Activated CD4-positive, alpha-beta T cell treated with anti-CD3 and anti-CD28 coated beads, Interleukin-10, Interleukin-2, amounts not matched to agents 100 ng/mL and 50 ng/mL, durations not matched to agents 16 hours and 8 hours (primary cell): Measurements from ENCODE around the gene PEX5.
"Not testable (repeated sequence)": the region's sequence is repeated elsewhere in the genome, so short reads cannot be mapped to it uniquely, and the experiment has no call there.

Experiments
- DNase-seq: peaks from one replicate; pipeline ENCODE4 v3.0.0-alpha.2; 2020

The PEX5 gene

DNA sequence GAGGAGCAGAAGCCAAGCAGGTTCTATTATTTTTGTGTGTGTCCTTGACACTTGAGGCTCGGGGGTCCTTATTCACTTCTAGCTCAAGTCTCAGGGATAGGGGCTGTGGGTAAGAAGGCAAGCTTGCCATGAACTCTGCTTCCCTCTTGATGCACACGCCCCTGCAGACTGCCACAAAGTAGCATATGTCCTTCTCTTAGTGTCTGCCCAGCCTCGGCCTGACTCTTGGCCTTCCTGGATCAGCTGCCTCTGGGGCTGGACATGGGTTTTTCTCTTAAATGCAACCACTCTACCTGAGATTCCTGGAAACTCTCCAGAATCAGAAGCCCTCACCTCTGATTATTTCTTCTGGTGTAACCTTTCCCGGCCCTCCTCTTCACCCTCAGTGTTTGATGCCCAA lies 28.2 kb upstream of the PEX5 start:
- DNase-seq = no peak

DNA sequence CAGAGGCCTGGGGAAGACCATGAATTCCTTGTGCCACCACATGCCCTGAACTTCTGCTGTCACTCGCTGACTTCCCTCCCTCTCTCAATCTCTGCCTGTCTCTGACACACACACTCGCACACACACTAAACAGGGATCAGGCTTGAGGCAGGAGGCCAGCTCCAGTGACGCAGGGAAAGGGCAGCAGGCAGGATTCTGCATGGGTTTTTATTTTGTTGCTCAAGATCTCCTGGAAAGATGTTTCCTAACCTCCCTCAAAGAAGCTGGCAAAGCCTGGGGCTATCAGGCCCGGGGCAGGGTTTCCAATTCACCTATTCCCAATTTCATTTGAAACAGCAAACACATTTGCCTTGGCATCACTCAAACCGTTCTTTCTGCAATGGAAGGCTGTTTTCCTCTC lies 27.7 kb upstream of the PEX5 start:
- DNase-seq = no peak

DNA sequence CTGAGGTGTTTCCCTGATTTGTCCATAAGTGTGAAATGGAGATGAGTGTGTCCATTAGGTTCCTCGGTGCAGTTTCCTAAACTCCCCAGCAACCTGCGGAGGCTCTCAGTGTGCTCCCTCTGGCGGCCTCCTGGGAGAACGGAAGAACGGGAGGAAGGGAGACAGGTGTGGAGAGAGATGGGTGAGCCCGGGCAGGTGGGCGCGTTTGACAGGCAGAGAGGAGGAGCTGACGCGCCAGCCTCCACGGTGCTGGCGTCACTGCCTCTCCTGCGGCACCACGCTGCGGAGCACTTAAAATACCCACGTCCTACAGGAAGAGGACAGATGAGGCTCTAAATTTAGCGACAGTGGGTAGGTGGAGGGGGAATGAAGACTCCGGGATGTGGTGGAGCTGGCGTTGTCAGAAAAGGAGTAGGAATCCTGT lies 26.8 kb upstream of the PEX5 start:
- DNase-seq = peak; percentile 18

DNA sequence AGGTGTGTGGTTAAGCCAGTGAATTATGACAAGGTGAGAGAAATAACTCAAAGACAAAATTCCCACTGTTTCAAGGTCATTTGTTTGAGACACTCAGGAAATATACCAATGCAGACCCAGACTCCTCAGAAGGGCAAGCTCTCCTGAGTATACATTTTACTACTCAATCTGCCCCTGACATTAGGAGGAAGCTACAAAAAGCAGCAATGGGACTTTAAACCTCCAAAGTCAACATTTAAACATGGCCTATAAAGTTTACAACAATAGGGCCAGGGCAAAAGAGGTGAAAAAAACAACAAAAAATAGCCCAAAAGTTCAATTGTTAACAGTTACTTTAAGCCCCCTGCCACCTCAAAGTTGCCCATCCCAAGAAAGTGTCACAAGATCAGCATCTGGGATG lies 19.5 kb upstream of the PEX5 start:
- DNase-seq = no peak

DNA sequence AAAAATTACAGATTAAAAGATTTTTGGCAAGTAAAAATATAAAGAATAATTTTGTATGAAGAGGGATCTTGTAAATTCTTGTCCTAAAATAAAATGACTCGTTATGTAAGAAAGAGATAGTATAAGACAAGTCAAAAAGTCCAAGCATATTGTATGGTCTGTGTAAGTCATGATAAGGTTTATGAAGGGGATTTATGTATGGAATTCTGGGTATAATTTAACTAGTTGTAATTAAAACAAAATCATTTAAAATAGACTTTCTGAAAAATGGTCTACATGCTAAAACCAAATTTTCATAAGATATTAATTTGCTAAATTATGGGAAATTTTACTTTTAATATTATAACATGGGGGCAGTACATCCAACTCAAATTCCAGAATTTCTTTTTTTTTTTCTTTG lies 17.6 kb upstream of the PEX5 start:
- DNase-seq = no peak

DNA sequence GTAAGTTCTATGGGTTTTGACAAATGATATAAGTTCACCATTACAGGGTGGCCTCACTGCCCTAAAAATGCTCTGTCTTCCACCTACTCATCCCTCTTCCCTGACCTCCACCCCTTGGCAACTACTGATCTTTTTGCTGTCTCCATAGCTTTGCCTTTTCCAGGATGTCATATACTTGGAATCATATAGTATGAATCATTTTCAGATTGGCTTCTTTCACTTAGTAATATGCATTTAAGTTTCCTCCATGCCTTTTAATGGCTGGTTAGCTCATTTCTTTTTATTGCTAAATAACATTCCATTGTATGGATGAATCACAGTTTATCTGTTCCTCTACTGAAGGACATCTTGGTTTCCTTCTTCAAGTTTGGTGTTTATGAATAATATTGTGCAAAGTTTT lies 14.0 kb upstream of the PEX5 start:
- no peak for DNase-seq

DNA sequence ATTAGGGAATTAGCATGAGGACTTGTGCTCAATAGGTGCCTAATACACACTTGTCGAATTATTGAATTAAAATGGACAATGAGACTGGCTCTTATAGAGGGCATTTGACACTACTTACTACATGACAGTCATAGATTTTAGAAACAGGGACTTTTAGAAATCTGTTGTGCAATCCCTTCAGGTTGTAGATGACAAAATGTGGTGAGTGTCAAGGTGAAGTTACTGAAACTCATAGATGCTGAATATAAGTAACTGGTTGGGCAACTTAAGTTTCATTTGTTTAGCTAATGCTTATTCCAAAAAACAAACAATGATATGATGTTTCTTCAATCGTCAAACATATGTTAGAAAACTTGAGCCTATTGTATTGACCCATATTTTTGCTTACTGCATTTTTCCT lies 12.9 kb upstream of the PEX5 start:
- no peak for DNase-seq

DNA sequence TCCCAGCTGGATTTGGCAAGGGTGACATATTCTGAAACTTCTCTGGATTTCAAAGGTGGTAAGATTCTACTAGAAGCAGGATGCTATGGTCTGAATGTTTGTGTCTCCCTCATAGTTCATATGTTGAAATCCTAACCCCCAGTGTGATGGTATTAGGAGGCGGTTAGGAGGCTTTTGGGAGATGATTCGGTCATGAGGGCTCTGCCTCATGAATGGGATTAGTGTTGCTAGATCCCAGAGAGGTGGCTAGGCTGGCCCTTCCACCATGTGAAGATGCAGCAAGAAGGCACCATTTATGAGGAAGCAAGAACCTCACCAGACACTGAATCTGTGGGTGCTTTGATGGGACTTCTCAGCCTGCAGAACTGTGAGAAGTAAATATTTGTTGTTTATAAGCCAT lies 11.0 kb upstream of the PEX5 start:
- DNase-seq = no peak

DNA sequence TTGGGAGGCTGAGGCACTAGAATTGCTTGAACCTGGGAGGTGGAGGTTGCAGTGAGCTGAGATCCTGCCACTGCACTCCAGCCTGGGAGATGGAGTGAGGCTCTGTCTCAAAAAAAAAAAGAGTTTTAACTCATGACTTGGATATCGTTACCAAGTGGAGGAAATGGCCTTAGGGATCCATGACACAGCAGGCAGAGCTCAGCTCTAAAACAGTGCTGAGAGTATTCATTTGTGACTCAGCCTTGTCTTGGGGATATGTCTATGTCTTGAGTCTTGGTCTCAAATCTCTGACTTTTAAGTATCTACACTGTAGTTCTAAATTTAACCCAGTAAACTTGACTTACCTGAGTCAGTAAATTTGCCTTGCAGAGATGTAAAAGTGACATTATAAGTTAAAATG lies 8.8 kb upstream of the PEX5 start:
- DNase-seq = no peak

DNA sequence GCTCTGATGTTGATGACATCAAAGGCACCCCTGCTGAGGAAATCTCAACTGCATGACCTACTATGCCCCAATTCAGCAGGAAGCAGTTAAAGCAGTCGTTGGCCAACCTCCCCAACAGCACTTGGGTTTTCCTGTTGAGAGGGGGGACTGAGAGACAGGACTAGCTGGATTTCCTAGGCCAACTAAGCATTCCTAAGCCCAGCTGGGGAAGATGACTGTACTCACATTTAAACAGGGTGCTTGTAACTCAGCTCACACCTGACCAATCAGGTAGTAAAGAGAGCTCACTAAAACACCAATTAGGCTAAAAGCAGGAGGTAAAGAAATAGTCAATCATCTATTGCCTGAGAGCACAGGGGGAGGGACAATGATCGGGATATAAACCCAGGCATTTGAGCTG lies 3.4 kb upstream of the PEX5 start:
- DNase-seq = not testable (repeated sequence)

DNA sequence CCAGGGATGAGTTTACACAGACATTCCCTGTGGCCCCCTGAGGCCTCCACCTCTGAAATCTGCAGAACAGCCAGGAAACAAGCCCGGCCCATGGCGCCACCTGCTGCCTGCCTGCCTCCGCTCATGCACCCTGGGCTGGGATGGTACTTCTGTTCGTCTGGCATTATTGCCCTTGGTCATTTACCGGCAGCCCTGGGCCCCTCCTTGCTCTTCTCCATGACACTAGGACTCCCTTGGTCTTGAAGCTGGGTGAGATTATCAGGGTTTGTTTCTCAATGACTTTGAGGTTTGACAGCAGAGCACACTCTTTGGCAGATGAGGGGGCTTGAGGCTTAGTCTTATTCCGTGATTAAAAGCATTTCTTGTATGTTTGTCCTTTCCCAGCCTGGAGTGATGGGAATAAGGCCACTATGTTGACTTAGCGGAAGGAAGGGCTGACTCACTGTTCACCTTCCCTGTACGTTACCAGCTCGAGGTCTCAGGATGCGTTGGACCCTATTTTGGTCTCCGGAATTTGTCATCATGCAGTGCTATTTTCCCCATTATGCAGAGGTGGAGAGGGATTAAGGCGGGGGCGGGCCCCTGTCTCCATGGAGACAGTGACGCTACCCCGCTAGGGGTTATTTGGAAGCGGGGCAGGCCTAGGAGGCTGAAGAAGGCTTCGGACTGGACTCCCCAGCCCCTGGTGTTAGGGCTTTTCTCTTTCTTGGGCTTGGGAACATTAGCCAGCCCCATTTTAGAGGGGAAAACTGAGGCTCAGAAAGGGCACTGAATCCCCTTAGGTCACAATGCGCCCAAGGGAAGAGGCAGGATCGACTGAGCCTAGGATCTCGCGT lies 706 bp upstream of the PEX5 start:
- DNase-seq = peak; percentile 73

DNA sequence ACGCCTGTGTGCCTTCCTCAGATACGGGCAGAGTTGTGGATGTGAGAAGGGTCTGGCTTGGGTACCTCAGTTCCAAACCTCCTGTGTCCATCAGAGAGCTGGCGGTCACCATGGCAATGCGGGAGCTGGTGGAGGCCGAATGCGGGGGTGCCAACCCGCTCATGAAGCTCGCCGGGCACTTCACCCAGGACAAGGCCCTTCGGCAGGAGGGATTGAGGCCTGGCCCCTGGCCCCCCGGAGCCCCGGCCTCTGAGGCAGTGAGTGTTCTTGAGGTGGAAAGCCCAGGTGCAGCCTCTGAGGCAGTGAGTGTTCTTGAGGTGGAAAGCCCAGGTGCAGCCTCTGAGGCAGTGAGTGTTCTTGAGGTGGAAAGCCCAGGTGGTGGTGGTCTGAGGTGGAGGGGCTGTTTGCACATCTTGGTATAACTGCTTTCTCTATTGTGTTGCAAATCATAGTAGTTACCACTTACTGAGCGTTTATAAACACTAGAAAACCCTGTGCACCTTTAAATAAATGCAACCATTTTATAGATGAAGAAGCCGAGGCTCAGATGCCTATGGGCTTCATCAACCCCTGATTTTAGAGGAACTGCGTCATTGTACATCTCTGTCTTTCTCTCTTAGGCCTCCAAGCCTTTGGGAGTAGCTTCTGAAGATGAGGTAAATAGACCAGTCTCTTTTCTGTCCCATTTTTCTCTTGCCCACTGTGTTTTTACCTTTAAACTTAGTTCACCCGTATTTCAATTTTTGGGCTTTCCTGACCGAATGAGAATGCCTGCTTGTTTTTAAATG lies 976 bp downstream of the PEX5 start:
- no peak for DNase-seq

DNA sequence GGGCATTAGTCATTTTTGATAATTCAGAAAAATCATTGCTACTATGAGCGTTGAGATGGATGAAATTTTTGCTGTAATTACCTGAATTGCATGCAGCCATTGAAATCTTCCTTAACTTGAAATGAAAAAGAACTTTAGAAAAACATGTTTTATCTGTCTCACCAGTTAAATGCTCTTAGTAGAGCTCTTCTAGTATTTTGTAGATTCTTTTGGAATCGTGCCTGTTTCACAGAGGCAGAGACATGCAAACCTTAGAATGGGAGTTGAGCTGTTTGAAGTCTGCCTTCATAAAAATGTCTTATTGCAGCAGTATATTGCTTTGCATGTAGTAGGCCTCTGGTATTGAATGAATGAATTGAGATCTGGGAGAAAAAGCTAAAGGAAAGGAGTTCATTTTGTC lies 4.2 kb downstream of the PEX5 start:
- no peak for DNase-seq

DNA sequence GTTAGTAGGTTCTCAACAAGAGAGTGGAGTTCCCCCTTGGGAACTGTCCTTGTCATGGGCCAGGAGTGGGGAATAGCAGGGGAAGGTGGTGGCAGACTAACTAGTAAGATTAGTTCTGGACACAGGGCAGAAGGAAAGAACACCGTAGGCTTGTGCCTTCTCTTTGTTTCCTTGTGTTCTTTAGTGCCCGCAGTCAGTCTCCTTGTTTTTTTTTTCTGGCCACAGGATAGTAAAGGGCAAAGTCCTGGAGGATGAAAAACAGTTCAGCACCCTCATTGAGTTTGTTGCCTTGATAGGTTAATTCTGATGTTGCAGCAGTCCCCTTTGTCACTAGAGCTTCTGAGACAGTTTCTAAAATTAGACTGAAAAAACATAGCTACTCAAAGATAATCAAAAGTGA lies 8.4 kb downstream of the PEX5 start:
- no peak for DNase-seq

DNA sequence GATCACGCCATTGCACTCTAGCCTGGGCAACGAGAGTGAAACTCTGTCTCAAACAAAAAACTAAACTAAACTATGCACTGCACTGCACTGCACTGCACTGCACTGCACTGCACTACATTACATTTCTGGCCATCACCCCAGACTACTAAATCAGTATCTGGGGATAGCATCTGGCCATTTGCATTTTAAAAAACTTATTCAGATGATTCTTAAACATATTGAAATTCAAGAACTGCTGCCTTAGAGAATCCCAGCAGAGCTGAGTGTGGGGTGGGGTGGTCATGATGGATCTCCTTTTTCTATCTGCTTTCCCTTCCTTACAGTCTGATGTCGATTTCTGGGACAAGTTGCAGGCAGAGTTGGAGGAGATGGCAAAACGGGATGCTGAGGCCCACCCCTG lies 13.6 kb downstream of the PEX5 start:
- no peak for DNase-seq

DNA sequence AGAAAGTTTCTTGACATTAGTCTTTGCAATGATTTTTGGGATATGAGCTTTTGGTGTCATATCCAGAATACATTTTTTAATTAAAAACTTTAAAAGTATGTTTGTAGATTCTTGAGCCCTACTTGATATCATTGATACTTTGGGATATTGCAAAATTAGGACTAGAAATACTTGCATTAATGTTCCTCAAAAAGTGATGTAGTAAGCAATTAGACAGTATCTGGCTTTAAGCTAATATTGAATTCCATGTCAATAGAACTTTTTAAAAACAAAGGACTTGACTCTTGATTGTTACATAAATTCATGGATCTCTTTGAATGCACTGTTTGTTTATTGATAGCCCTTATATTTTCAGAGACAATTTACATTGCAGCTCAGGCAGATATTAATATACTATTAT lies 15.6 kb downstream of the PEX5 start:
- no peak for DNase-seq

DNA sequence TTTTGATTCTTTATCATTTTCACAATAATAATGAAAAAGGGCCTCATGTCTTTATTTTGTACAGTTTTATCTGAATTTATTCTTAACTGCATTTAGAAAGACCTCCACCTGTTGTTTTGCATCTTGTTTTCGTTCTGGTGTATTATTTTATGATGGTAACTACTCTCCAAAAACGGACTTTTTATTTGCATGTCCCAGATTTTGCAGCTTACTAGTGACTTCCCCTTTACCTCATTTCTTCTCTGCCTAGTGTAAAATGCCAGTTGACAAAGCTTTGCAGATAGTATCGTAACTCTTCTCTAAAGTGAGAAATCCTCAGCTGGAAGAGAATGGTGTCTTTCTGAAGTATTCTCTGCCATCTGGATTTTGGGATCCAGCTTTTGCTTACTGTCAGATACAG lies 17.2 kb downstream of the PEX5 start:
- DNase-seq = no peak

DNA sequence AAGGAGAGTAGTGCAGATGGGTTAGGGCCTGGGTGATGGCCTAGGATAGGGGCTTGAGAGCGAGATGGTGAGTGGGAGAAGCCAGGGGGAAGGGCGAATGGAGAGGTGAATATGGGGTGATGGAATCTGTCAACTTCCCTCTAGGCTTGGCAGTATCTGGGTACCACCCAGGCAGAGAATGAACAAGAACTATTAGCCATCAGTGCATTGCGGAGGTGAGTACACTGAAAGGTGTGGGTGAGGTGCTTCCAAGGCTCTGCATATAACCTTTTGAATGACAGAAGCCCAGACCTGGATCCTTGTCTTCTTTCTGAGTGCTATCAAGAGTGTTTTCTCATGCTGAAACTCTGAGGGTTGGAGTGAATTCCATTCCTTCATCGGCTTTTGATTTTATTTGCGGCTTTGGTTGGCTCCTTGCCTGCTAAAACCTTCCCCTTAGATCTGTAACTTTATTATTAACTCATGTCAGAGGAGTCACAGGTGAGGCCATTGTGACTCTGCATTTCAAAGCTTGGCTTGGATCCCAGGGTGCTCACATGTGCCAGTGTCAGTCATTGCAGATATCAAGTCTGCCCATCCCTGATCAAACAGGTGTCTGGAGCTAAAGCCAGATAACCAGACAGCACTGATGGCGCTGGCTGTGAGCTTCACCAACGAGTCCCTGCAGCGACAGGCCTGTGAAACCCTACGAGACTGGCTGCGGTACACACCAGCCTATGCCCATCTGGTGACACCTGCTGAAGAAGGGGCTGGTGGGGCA lies 18.6 kb downstream of the PEX5 start:
- DNase-seq = no peak

DNA sequence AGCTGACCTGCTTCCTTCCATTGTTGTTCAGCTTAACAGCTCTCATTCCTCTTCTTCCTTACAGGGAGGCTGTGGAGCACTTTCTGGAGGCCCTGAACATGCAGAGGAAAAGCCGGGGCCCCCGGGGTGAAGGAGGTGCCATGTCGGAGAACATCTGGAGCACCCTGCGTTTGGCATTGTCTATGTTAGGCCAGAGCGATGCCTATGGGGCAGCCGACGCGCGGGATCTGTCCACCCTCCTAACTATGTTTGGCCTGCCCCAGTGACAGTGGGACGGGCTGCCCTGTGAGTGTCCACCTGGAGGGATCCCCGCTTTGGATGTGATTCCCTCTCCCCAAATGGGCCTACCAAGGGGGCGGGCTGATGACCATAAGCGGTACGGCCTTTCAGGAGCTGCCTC lies 20.5 kb downstream of the PEX5 start:
- DNase-seq = no peak

DNA sequence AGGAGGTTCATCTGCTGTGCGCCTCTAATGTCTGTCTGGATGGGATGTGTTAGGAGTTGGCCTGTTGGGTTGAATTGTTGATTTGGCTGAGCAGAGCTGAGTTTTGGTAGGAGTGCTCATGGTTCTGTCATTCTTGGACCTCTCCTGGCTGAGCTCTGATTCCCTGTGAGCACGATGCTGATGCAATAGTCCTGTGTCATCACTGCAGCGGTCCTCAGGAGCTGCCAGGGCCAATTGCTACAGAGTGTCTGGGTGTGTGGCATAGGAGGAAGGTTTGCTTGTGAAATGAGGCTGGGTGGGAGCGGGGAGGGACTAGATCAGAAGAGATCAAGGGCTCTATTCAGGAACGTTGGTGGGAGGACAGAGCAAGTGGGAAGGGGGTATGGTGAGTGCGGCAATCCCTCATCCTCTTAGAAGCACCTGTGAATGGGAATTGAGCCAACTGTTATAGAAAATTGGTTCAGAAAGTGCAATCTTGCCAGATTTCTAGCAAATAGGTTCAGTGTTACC lies 21.2 kb downstream of the PEX5 start:
- DNase-seq = no peak

DNA sequence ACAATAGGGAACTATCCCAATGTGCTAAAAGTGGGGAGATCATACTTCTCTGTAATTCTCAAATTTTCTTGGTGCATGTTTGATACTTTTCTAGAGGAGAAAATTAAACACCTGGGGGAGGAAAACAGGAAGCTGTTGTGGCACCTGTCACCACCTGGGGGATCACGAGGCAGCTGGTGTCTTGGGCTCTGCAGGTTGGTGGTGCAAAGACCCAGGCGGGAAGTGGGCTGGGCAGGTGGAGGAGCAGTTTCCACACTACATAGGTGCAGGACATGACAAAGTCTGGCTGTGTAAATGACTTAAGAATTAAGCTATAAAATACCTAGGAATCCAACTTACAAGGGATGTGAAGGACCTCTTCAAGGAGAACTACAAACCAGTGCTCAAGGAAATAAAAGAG lies 23.2 kb downstream of the PEX5 start:
- no peak for DNase-seq

DNA sequence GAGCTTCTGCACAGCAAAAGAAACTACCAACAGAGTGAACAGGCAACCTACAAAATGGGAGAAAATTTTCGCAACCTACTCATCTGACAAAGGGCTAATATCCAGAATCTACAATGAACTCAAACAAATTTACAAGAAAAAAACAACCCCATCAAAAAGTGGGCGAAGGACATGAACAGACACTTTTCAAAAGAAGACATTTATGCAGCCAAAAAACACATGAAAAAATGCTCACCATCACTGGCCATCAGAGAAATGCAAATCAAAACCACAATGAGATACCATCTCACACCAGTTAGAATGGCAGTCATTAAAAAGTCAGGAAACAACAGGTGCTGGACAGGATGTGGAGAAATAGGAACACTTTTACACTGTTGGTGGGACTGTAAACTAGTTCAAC lies 24.3 kb downstream of the PEX5 start:
- DNase-seq = not testable (repeated sequence)

DNA sequence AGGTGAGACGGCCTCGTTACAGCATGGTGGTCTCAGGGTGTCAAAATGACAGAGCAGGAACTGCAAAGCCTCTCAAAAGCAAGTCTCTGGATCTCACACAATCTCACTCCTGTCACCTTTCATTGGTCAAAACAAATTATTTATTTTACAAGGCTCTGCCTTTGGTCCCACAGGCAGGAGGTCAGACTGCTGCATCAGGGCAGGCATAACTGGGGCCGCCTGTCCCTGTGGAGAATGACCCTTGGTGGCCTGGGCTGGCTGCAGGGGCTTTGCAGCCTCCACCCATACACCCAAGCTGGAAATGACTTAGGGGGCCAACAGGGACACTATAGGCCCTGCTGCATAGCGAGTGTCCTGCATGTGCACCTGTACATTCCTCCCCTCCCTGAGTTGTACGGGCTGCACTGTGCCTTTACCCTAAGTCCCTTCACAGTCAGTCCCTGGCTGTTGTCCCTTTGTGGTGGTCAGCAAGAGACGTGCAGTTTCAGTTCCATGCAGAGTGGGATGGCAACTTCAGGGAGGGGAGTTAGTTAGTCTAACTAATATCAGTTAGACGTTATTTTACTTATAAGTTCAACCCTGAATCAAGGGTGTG lies 28.1 kb downstream of the PEX5 start:
- no peak for DNase-seq
